CD4-positive, alpha-beta T cell (primary cell): ENCODE results near the gene UNC45A. TPM values are rescaled to one million over a fixed set of nuclear protein-coding genes. Genes with fewer than 3 reads are reported as not detected.

Source experiments
- ATAC-seq: fragments of 200-7000 bp; cut with Tn5 transposase; one replicate; pipeline ENCODE4 v1.10.0; 2022; ENCODE audit warnings: mild to moderate bottlenecking; ENCODE audit not compliant: poor library complexity
- CTCF ChIA-PET: fragments of 350-600 bp; sonication (Branson Sonifier 250); formaldehyde crosslinking; loops from one replicate; lab custom pipeline; 2021; ENCODE audit warnings: antibody characterized with exemption, inconsistent platforms; lab: Charles Lee
- POLR2A ChIA-PET: fragments of 350-600 bp; sonication (Branson Sonifier 250); formaldehyde crosslinking; loops from one replicate; lab custom pipeline; 2021; ENCODE audit warnings: antibody characterized with exemption, inconsistent platforms; lab: Charles Lee
- DNase-seq, 14 experiments: peaks; one replicate each; pipeline ENCODE4 v3.0.0-alpha.2; 2013 to 2020; ENCODE audit warnings: mixed read lengths in 2 of 14
- H3K27ac ChIP-seq, 2 donors: one replicate each; pipeline versions ENCODE4 v1.5.1 to v1.7.0; 2013; ENCODE audit warnings: low read length in 2 of 2, low read depth in 1 of 2, mild to moderate bottlenecking in 1 of 2
- H3K27me3 ChIP-seq, 2 experiments: 1 replicate in 1 of 2; 2 replicates in 1 of 2; pipeline versions ENCODE4 v1.6.1 to v1.7.0; 2013; ENCODE audit warnings: low read length in 2 of 2, control low read depth in 1 of 2, mild to moderate bottlenecking in 1 of 2, moderate library complexity in 1 of 2; ENCODE audit not compliant: insufficient read depth in 2 of 2, control insufficient read depth in 1 of 2
- H3K36me3 ChIP-seq: one replicate; pipeline ENCODE4 v1.6.1; 2013; ENCODE audit warnings: low read length, control low read depth; ENCODE audit not compliant: insufficient read depth
- H3K4me1 ChIP-seq: one replicate; pipeline ENCODE4 v1.6.1; 2013; ENCODE audit warnings: low read length, control low read depth; ENCODE audit not compliant: insufficient read depth
- H3K4me3 ChIP-seq: one replicate; pipeline ENCODE4 v1.5.1; 2013; ENCODE audit warnings: mild to moderate bottlenecking, low read length, moderate library complexity
- H3K9me3 ChIP-seq, 2 experiments: 1 replicate in 1 of 2; 2 replicates in 1 of 2; pipeline versions ENCODE4 v1.6.1 to v1.7.0; 2013; ENCODE audit warnings: low read length in 2 of 2, mild to moderate bottlenecking in 2 of 2, control low read depth in 1 of 2, moderate library complexity in 1 of 2; ENCODE audit not compliant: control insufficient read depth in 1 of 2, insufficient read depth in 1 of 2
- H3K27ac Mint-ChIP-seq: one replicate; pipeline ENCODE4 v1.8.0; 2020; ENCODE audit warnings: mixed read lengths
- H3K27me3 Mint-ChIP-seq: one replicate; pipeline ENCODE4 v1.8.0; 2021; ENCODE audit warnings: mixed read lengths
- H3K36me3 Mint-ChIP-seq: one replicate; pipeline ENCODE4 v1.8.0; 2021; ENCODE audit warnings: low read depth, mixed read lengths
- H3K4me1 Mint-ChIP-seq: one replicate; pipeline ENCODE4 v1.8.0; 2021; ENCODE audit warnings: low read depth, mixed read lengths
- H3K4me3 Mint-ChIP-seq: one replicate; pipeline ENCODE4 v1.8.0; 2020; ENCODE audit warnings: mild to moderate bottlenecking, mixed read lengths
- H3K9me3 Mint-ChIP-seq: one replicate; pipeline ENCODE4 v1.8.0; 2020; ENCODE audit warnings: mixed read lengths
- intact Hi-C, 2 experiments: fragments of 100-400 bp; cut with DNase I in 1 of 2; cut with micrococcal nuclease in 1 of 2; formaldehyde crosslinking; loops; one replicate each; pipeline versions ENCODE4 v1.15.1 to v1.9.0; 2023 to 2025; cut with DNase I, micrococcal nuclease
- total RNA-seq, 174 experiments: library from RNA in 2 of 174; stranded (reverse) in 2 of 174; gene quantifications; one replicate each; pipeline ENCODE4 v1.2.3 and lab custom pipeline; 2021 to 2026
- TF ChIP-seq, protein P1 (sequence below): fragments of 200-600 bp; IDR thresholded peaks from one replicate; pipeline ENCODE4 v1.8.0; 2022; ENCODE audit warnings: antibody characterized with exemption, mild to moderate bottlenecking

The UNC45A gene
- total RNA-seq, 2 experiments from 2014 or later = 17.6 to 18.9 TPM

DNA sequence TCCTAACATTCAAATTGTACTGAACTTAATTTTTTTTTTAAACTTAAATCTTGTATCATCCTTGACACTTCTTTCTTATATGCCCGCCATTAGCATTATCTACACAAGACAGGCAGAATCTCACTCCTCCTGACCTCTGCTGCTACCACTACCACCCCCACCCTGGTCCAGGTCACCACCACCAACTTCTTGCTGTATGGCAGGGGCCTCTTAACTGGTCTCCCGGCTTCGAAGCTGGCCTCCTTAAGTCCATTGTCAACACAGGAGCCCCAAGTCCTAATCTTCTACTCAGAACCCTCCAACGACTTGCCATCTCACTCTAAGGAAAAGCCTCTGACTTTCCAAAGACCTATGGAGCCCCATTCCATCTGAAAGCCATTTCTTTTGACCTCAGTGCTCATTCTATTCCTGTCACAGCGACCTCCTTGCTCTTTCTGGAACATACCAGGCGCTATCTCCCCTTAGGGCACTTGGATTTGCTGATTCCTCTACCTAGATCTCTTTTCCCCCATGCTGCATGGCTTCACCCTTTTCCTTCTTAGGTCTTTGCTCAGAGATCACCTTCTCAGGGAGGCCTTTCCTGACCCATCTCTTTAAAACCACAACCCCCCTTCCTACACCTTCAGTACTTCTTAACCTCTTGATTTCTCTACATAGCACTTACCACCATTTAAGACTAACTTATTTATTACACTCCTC, 56.7 kb downstream of the UNC45A start:
- CTCF ChIA-PET = no interaction called here
- no peak for ATAC-seq
- peaks cover 10% of the 10 kb centered on the region for H3K36me3 Mint-ChIP-seq

DNA sequence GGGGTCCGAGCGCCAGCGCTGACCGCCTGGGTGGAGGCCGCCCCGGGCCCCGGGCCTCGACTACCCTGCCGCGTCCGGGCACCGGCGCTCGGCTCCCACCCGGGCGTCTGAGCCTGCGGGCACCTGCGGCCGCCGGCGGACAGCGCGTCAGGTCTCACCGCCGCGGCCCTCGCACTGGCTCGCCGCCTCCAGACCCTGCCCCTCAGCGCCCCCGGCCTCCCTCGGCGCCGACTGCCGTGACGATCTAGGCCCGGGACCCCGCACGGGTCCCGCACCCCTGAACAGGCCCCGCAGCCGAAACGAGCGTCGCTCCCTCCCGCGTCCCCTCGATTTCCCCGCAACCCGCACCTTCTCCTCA, 59.0 kb downstream of the UNC45A start:
- intact Hi-C loops = loop anchor here (2.0 to 10.0 kb wide), 4 partner anchors 27 to 59 kb away; partner anchors contain the start of genes HDDC3 (in 1 of the 2), RCCD1 (in 1 of the 2) and UNC45A (in 1 of the 2)
- H3K27me3 Mint-ChIP-seq = no peaks in the 10 kb centered on the region
- POLR2A ChIA-PET = interaction anchor here (0.6 to 1.2 kb wide), 5 partner anchors 9 to 62 kb away, joined by 3 to 6 read pairs (median 3); partner anchors contain the start of genes HDDC3 and UNC45A

More for the DNA sequence above, 56.7 kb downstream of the UNC45A start:
- Histone ChIP-seq H3K36me3 (no peaks in the 10 kb centered on the region), H3K27ac (no peak overlapping the region), H3K9me3 (no peaks in the 10 kb centered on the region), H3K4me3 (no peak overlapping the region), H3K4me1 (peaks cover 19% of the 10 kb centered on the region), H3K27me3 (no peaks in the 10 kb centered on the region)
- no peak for DNase-seq
- H3K9me3 Mint-ChIP-seq = no peaks in the 10 kb centered on the region
- no peaks in the 10 kb centered on the region for H3K27me3 Mint-ChIP-seq
- TF ChIP-seq, protein P1, sequence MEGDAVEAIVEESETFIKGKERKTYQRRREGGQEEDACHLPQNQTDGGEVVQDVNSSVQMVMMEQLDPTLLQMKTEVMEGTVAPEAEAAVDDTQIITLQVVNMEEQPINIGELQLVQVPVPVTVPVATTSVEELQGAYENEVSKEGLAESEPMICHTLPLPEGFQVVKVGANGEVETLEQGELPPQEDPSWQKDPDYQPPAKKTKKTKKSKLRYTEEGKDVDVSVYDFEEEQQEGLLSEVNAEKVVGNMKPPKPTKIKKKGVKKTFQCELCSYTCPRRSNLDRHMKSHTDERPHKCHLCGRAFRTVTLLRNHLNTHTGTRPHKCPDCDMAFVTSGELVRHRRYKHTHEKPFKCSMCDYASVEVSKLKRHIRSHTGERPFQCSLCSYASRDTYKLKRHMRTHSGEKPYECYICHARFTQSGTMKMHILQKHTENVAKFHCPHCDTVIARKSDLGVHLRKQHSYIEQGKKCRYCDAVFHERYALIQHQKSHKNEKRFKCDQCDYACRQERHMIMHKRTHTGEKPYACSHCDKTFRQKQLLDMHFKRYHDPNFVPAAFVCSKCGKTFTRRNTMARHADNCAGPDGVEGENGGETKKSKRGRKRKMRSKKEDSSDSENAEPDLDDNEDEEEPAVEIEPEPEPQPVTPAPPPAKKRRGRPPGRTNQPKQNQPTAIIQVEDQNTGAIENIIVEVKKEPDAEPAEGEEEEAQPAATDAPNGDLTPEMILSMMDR = no peak
- POLR2A ChIA-PET = no interaction called here
- H3K27ac Mint-ChIP-seq = no peak overlapping the region
- peak overlapping the region; percentile 4 for H3K4me3 Mint-ChIP-seq
- intact Hi-C loops = loop anchor here in 1 of 2 experiments (5.0 to 10.0 kb wide), 2 partner anchors 34 to 57 kb away; partner anchors contain the start of genes HDDC3 and UNC45A
- peaks cover 29% of the 10 kb centered on the region for H3K4me1 Mint-ChIP-seq

More for the DNA sequence above, 59.0 kb downstream of the UNC45A start:
- Mint-ChIP-seq H3K36me3 (peaks cover 28% of the 10 kb centered on the region), H3K4me1 (peaks cover 21% of the 10 kb centered on the region), H3K9me3 (no peaks in the 10 kb centered on the region), H3K27ac (peak overlapping the region; percentile 99), H3K4me3 (peak overlapping the region; percentile 100)
- Histone ChIP-seq H3K4me1 (peaks cover 13% of the 10 kb centered on the region), H3K27ac (peak overlapping the region in 1 of 2 donors; percentile 91), H3K4me3 (peak overlapping the region; percentile 100), H3K27me3 (no peaks in the 10 kb centered on the region), H3K9me3 (no peaks in the 10 kb centered on the region), H3K36me3 (peaks cover 12% of the 10 kb centered on the region)
- ATAC-seq (peak; percentile 9), DNase-seq (peak in 4 of 14 experiments; percentile 1 to 17 (median 6))
- TF ChIP-seq, protein P1 = no peak
- CTCF ChIA-PET = interaction anchor here (1.2 to 1.3 kb wide), 2 partner anchors 59 to 62 kb away, joined by 4 to 5 read pairs; partner anchors contain the start of genes HDDC3 and UNC45A
